NCI-H2196 (cell line): ENCODE data around the gene SYT2.
A peak's percentile ranks its signal among the peaks of the same experiment; 100 is the strongest.

Source experiments
- DNase-seq: peaks from one replicate; lab custom pipeline; 2025; ENCODE audit not compliant: unreplicated experiment; lab: John Stamatoyannopoulos, UW

SYT2 gene

GRCh38 chr1:202706851-202707250, 3.4 kb downstream of the SYT2 start:
- no peak for DNase-seq

- DNase-seq: no peak
Measured at GRCh38 chr1:202704601-202705000, 5.7 kb downstream of the SYT2 start.

GRCh38 chr1:202703191-202703590, 7.1 kb downstream of the SYT2 start:
- no peak for DNase-seq

- DNase-seq: no peak
Measured at GRCh38 chr1:202702088-202702487, 8.2 kb downstream of the SYT2 start.

- no peak for DNase-seq
Measured at GRCh38 chr1:202701200-202701599, 9.1 kb downstream of the SYT2 start.

- DNase-seq: no peak
Measured at GRCh38 chr1:202700061-202700460, 10.2 kb downstream of the SYT2 start.

GRCh38 chr1:202698276-202698675, 12.0 kb downstream of the SYT2 start:
- no peak for DNase-seq

- peak; percentile 11 for DNase-seq
Measured at GRCh38 chr1:202697038-202697437, 13.2 kb downstream of the SYT2 start.

- DNase-seq: peak; percentile 23
Measured at GRCh38 chr1:202694314-202694713, 15.9 kb downstream of the SYT2 start.

- peak; percentile 40 for DNase-seq
Measured at GRCh38 chr1:202692959-202693555, 17.2 kb downstream of the SYT2 start.

GRCh38 chr1:202691816-202692215, 18.4 kb downstream of the SYT2 start:
- DNase-seq: no peak

- DNase-seq: no peak
Measured at GRCh38 chr1:202689493-202690342, 20.5 kb downstream of the SYT2 start.

- no peak for DNase-seq
Measured at GRCh38 chr1:202689082-202689481, 21.2 kb downstream of the SYT2 start.

- DNase-seq: no peak
Measured at GRCh38 chr1:202688401-202688800, 21.9 kb downstream of the SYT2 start.

GRCh38 chr1:202687798-202688197, 22.5 kb downstream of the SYT2 start:
- DNase-seq: no peak

- DNase-seq: no peak
Measured at GRCh38 chr1:202687370-202687769, 22.9 kb downstream of the SYT2 start.

GRCh38 chr1:202685641-202686040, 24.6 kb downstream of the SYT2 start:
- DNase-seq: no peak

GRCh38 chr1:202684716-202685115, 25.5 kb downstream of the SYT2 start:
- DNase-seq: peak; percentile 38

- DNase-seq: no peak
Measured at GRCh38 chr1:202683029-202683428, 27.2 kb downstream of the SYT2 start.

GRCh38 chr1:202682477-202682876, 27.8 kb downstream of the SYT2 start:
- DNase-seq: no peak

GRCh38 chr1:202681736-202682420, 28.4 kb downstream of the SYT2 start:
- DNase-seq: no peak
